ENCODE measurements around the gene CYP2R1.

GRCh38 chr11:14934641-14935351 lies 42.8 kb upstream of the CYP2R1 start:
- no peak for TF ChIP-seq CTCF (IDR thresholded peaks at IDR 0.05)
- no peak for TF ChIP-seq POLR2A (IDR thresholded peaks at IDR 0.05)

Measured in prostate gland (tissue), 2 donors.